ENCODE data around the gene SLC25A41.
"Not testable (repeated sequence)": the region's sequence is repeated elsewhere in the genome, so short reads cannot be mapped to it uniquely, and the experiment has no call there.

The SLC25A41 gene

GRCh38 chr19:6428692-6429418 lies 4.7 kb downstream of the SLC25A41 start:
- DNase-seq (ENCODE audit: low read depth), result not testable (repeated sequence)

- no peak for DNase-seq (ENCODE audit: low read depth)
Measured at GRCh38 chr19:6427131-6427530, 6.4 kb downstream of the SLC25A41 start.

GRCh38 chr19:6425732-6426620 lies 7.6 kb downstream of the SLC25A41 start:
- DNase-seq (ENCODE audit: low read depth), result no peak

GRCh38 chr19:6424939-6425731 lies 8.4 kb downstream of the SLC25A41 start:
- DNase-seq (ENCODE audit: low read depth), result peak; percentile 100

GRCh38 chr19:6424195-6424938 lies 9.2 kb downstream of the SLC25A41 start, which contains the start of gene KHSRP:
KHSRP (minus strand) TSS chr19:6424811; CDS start chr19:6424701, 110 bp downstream.
- no peak for DNase-seq (ENCODE audit: low read depth)

- DNase-seq (ENCODE audit: low read depth), result peak; percentile 65
Measured at GRCh38 chr19:6423499-6424194, 9.9 kb downstream of the SLC25A41 start.

- DNase-seq (ENCODE audit: low read depth), result no peak
Measured at GRCh38 chr19:6421075-6422014, 12.2 kb downstream of the SLC25A41 start.

- DNase-seq (ENCODE audit: low read depth), result no peak
Measured at GRCh38 chr19:6418562-6418932, 15.0 kb downstream of the SLC25A41 start.

- DNase-seq (ENCODE audit: low read depth), result no peak
Measured at GRCh38 chr19:6417713-6418561, 15.6 kb downstream of the SLC25A41 start.

- no peak for DNase-seq (ENCODE audit: low read depth)
Measured at GRCh38 chr19:6416658-6417405, 16.7 kb downstream of the SLC25A41 start.

- DNase-seq (ENCODE audit: low read depth), result no peak
Measured at GRCh38 chr19:6415591-6416190, 17.9 kb downstream of the SLC25A41 start.

GRCh38 chr19:6414793-6415590 lies 18.6 kb downstream of the SLC25A41 start:
- DNase-seq (ENCODE audit: low read depth), result no peak

GRCh38 chr19:6413721-6414643 lies 19.6 kb downstream of the SLC25A41 start:
- DNase-seq (ENCODE audit: low read depth), result no peak

GRCh38 chr19:6413291-6413690 lies 20.3 kb downstream of the SLC25A41 start:
- no peak for DNase-seq (ENCODE audit: low read depth)

- DNase-seq (ENCODE audit: low read depth), result no peak
Measured at GRCh38 chr19:6412447-6413091, 21.0 kb downstream of the SLC25A41 start.
